ENCODE results near the gene KCNQ1.

The KCNQ1 gene

GRCh38 chr11:2897048-2897447, 452.2 kb downstream of the KCNQ1 start:
- Histone ChIP-seq H3K9me3 (ENCODE audit: control insufficient read depth, low read length) (no peaks in the 10 kb centered on the region), H3K4me3 (ENCODE audit: extremely low read depth, insufficient read depth, low read length, poor library complexity, severe bottlenecking) (no peak overlapping the region), H3K4me1 (ENCODE audit: control insufficient read depth, insufficient read depth, low read length, poor library complexity, severe bottlenecking) (peaks cover 32% of the 10 kb centered on the region), H3K27ac (ENCODE audit: low read depth, low read length, severe bottlenecking) (no peak overlapping the region), H3K36me3 (ENCODE audit: control insufficient read depth, insufficient read depth, low read length) (no peaks in the 10 kb centered on the region)
- WGBS, 2 experiments (ENCODE audit: insufficient coverage in 2 of 2) = 90 to 93% methylated on average over 6 of the region's 6 CpGs

- Histone ChIP-seq H3K27ac (ENCODE audit: low read depth, low read length, severe bottlenecking) (peak overlapping the region; percentile 58), H3K36me3 (ENCODE audit: control insufficient read depth, insufficient read depth, low read length) (no peaks in the 10 kb centered on the region), H3K9me3 (ENCODE audit: control insufficient read depth, low read length) (no peaks in the 10 kb centered on the region), H3K4me1 (ENCODE audit: control insufficient read depth, insufficient read depth, low read length, poor library complexity, severe bottlenecking) (peaks cover 31% of the 10 kb centered on the region), H3K4me3 (ENCODE audit: extremely low read depth, insufficient read depth, low read length, poor library complexity, severe bottlenecking) (no peak overlapping the region)
- 70 to 80% methylated on average over 9 to 12 of the region's 12 CpGs for WGBS, 2 experiments (ENCODE audit: insufficient coverage in 2 of 2)
These were observed 453.7 kb downstream of the KCNQ1 start for GRCh38 chr11:2898366-2899079.

All from mesodermal cell (in vitro differentiated cells).